SKM-1 (cell line): ENCODE results near the gene ACTN2.

ENCODE experiments used
- DNase-seq: peaks from one replicate; lab custom pipeline; 2025; ENCODE audit not compliant: unreplicated experiment; lab: John Stamatoyannopoulos, UW

Gene ACTN2

GRCh38 chr1:236734141-236734765 lies 48.0 kb downstream of the ACTN2 start:
- DNase-seq, result no peak

- DNase-seq, result no peak
Measured at GRCh38 chr1:236736761-236737160, 50.5 kb downstream of the ACTN2 start.

- no peak for DNase-seq
Measured at GRCh38 chr1:236741753-236742152, 55.5 kb downstream of the ACTN2 start.

- DNase-seq, result no peak
Measured at GRCh38 chr1:236742421-236743160, 56.3 kb downstream of the ACTN2 start.

- no peak for DNase-seq
Measured at GRCh38 chr1:236744533-236744932, 58.2 kb downstream of the ACTN2 start.

- DNase-seq, result no peak
Measured at GRCh38 chr1:236746785-236747184, 60.5 kb downstream of the ACTN2 start.

- no peak for DNase-seq
Measured at GRCh38 chr1:236747311-236747985, 61.1 kb downstream of the ACTN2 start.

- DNase-seq, result no peak
Measured at GRCh38 chr1:236748268-236748870, 62.1 kb downstream of the ACTN2 start.

GRCh38 chr1:236750928-236751327 lies 64.6 kb downstream of the ACTN2 start:
- DNase-seq, result no peak

GRCh38 chr1:236751385-236751784 lies 65.1 kb downstream of the ACTN2 start:
- no peak for DNase-seq

- DNase-seq, result no peak
Measured at GRCh38 chr1:236751935-236752334, 65.6 kb downstream of the ACTN2 start.

GRCh38 chr1:236753516-236753915 lies 67.2 kb downstream of the ACTN2 start:
- DNase-seq, result no peak

- no peak for DNase-seq
Measured at GRCh38 chr1:236753964-236754363, 67.7 kb downstream of the ACTN2 start.

GRCh38 chr1:236754525-236755210 lies 68.4 kb downstream of the ACTN2 start:
- no peak for DNase-seq

- no peak for DNase-seq
Measured at GRCh38 chr1:236757640-236758039, 71.3 kb downstream of the ACTN2 start.

- peak; percentile 66 for DNase-seq
Measured at GRCh38 chr1:236759252-236759859, 73.1 kb downstream of the ACTN2 start.

GRCh38 chr1:236760480-236760879 lies 74.2 kb downstream of the ACTN2 start:
- no peak for DNase-seq

- DNase-seq, result no peak
Measured at GRCh38 chr1:236760986-236761385, 74.7 kb downstream of the ACTN2 start.

- no peak for DNase-seq
Measured at GRCh38 chr1:236761397-236762132, 75.3 kb downstream of the ACTN2 start.

- DNase-seq, result no peak
Measured at GRCh38 chr1:236762410-236762809, 76.1 kb downstream of the ACTN2 start.
